CD1c-positive myeloid dendritic cell (primary cell): ENCODE data around the gene SSR2.
"Not testable (repeated sequence)": the region's sequence is repeated elsewhere in the genome, so short reads cannot be mapped to it uniquely, and the experiment has no call there.

Experiments
- DNase-seq: peaks from one replicate; pipeline ENCODE4 v3.0.0-alpha.2; 2016; ENCODE audit errors: extremely low spot score

SSR2 gene

GRCh38 chr1:155993595-155993994 lies 27.2 kb downstream of the SSR2 start:
- DNase-seq, result no peak

- peak; percentile 94 for DNase-seq
Observed at GRCh38 chr1:155990005-155990739, 30.6 kb downstream of the SSR2 start.

- peak; percentile 88 for DNase-seq
Observed at GRCh38 chr1:155989242-155990004, 31.3 kb downstream of the SSR2 start.

GRCh38 chr1:155984903-155985645 lies 35.7 kb downstream of the SSR2 start:
- DNase-seq, result not testable (repeated sequence)

GRCh38 chr1:155984341-155984740 lies 36.4 kb downstream of the SSR2 start:
- DNase-seq, result no peak

- DNase-seq, result no peak
Observed at GRCh38 chr1:155983191-155984024, 37.3 kb downstream of the SSR2 start.

GRCh38 chr1:155982106-155982505 lies 38.6 kb downstream of the SSR2 start:
- no peak for DNase-seq

- DNase-seq, result peak; percentile 71
Observed at GRCh38 chr1:155981266-155982088, 39.3 kb downstream of the SSR2 start.

GRCh38 chr1:155979597-155980343 lies 41.0 kb downstream of the SSR2 start:
- no peak for DNase-seq

- DNase-seq, result peak; percentile 55
Observed at GRCh38 chr1:155978973-155979429, 41.8 kb downstream of the SSR2 start.

GRCh38 chr1:155978325-155978972 lies 42.3 kb downstream of the SSR2 start, which contains the start of gene ARHGEF2:
ARHGEF2 (minus strand) TSS chr1:155978547; CDS start chr1:155978427, 120 bp downstream.
- DNase-seq, result peak; percentile 87

GRCh38 chr1:155977690-155978324 lies 42.9 kb downstream of the SSR2 start:
- DNase-seq, result peak; percentile 68

- no peak for DNase-seq
Observed at GRCh38 chr1:155976913-155977689, 43.6 kb downstream of the SSR2 start.

- peak; percentile 57 for DNase-seq
Observed at GRCh38 chr1:155976062-155976912, 44.5 kb downstream of the SSR2 start.

- no peak for DNase-seq
Observed at GRCh38 chr1:155975375-155976061, 45.2 kb downstream of the SSR2 start.
